A549 (cell line): ENCODE measurements around the gene ADAM12. TPM values are rescaled to one million over a fixed set of nuclear protein-coding genes. Genes with fewer than 3 reads are reported as not detected.

Experiments
- ATAC-seq, 2 experiments: fragments of 200-7000 bp in 1 of 2; fragments of >200 bp in 1 of 2; cut with Nextera tagmentation in 1 of 2; cut with Tn5 transposase in 1 of 2; 3 replicates each; pipeline versions ENCODE4 v1.8.0 to v1.9.1; 2018 to 2020; ENCODE audit warnings: mild to moderate bottlenecking in 1 of 2, moderate library complexity in 1 of 2
- CTCF ChIA-PET: fragments of 300-600 bp; sonication (Branson Sonifier 250); formaldehyde crosslinking; extraction: SDS; loops from one replicate; lab custom pipeline; 2021; ENCODE audit warnings: antibody characterized with exemption, inconsistent platforms; lab: Yijun Ruan, JAX
- POLR2A ChIA-PET: fragments of 350-600 bp; formaldehyde crosslinking; extraction: SDS; loops from one replicate; lab custom pipeline; 2021; ENCODE audit warnings: antibody characterized with exemption, inconsistent platforms; lab: Yijun Ruan, JAX
- DNase-seq, 2 experiments: peaks; one replicate each; pipeline versions ENCODE4 v3.0.0 to v3.0.0-alpha.2; 2011 to 2016; ENCODE audit warnings: low read depth in 1 of 2, low spot score in 1 of 2
- FAIRE-seq: peaks from 2 replicates; lab custom pipeline; 2011; peaks lifted over from hg19 to GRCh38; lab: Jason Lieb, UNC
- H3K27ac ChIP-seq, 2 experiments: fragments of >200 bp; sonication (Bioruptor Twin); formaldehyde crosslinking; 3 replicates each; pipeline ENCODE4 v1.5.1; 2016 to 2017
- H3K4me1 ChIP-seq: fragments of >200 bp; sonication (Bioruptor Twin); formaldehyde crosslinking; 3 replicates; pipeline ENCODE4 v1.6.1; 2016
- H3K4me2 ChIP-seq: fragments of >200 bp; sonication (Bioruptor Twin); formaldehyde crosslinking; 3 replicates; pipeline ENCODE4 v1.6.1; 2016
- H3K4me3 ChIP-seq: fragments of >200 bp; sonication (Bioruptor Twin); formaldehyde crosslinking; 3 replicates; pipeline ENCODE4 v1.5.1; 2016
- H3K9me3 ChIP-seq: fragments of >200 bp; sonication (Bioruptor Twin); formaldehyde crosslinking; 3 replicates; pipeline ENCODE4 v1.6.1; 2016
- BHLHE40 ChIP-seq: IDR thresholded peaks from 2 replicates; pipeline ENCODE4 v1.6.1; 2012; ENCODE audit warnings: low read depth, low read length, inconsistent platforms
- CBX2 ChIP-seq: fragments of 200-600 bp; sonication (generic); IDR thresholded peaks from 2 replicates; pipeline ENCODE4 v1.6.1; 2016; ENCODE audit warnings: low read depth, mild to moderate bottlenecking, borderline replicate concordance
- EHMT2 ChIP-seq: fragments of 200-600 bp; sonication (generic); IDR thresholded peaks from 2 replicates; pipeline ENCODE4 v1.6.1; 2016; ENCODE audit warnings: antibody characterized with exemption, low read depth, mild to moderate bottlenecking, moderate library complexity
- FOSL2 ChIP-seq, 2 experiments: fragments of 450-650 bp in 1 of 2; fragments of >200 bp in 1 of 2; sonication (Bioruptor Twin) in 1 of 2; formaldehyde crosslinking; IDR thresholded peaks; 2 replicates each; pipeline versions ENCODE4 v1.5.0 to v1.6.1; 2016 to 2020; ENCODE audit warnings: mild to moderate bottlenecking in 1 of 2, moderate library complexity in 1 of 2
- JUN ChIP-seq, 2 experiments: fragments of >200 bp; sonication (Bioruptor Twin); formaldehyde crosslinking; IDR thresholded peaks; 2 replicates in 1 of 2; 3 replicates in 1 of 2; pipeline ENCODE4 v1.6.1; 2016 to 2017
- KDM1A ChIP-seq: fragments of 200-600 bp; sonication (generic); IDR thresholded peaks from 2 replicates; pipeline ENCODE4 v1.6.1; 2016; ENCODE audit warnings: low read depth, mild to moderate bottlenecking
- KDM5A ChIP-seq: fragments of 200-600 bp; sonication (generic); IDR thresholded peaks from 2 replicates; pipeline ENCODE4 v1.6.1; 2016; ENCODE audit warnings: antibody characterized with exemption, mild to moderate bottlenecking
- NFE2L2 ChIP-seq: fragments of 150-350 bp; conservative IDR thresholded peaks from 2 replicates; pipeline ENCODE4 v1.6.1; 2014; ENCODE audit warnings: low read length
- POLR2AphosphoS2 ChIP-seq: conservative IDR thresholded peaks from 2 replicates; pipeline ENCODE4 v1.6.1; 2012; ENCODE audit warnings: low read length, improper control_type of control experiment, inconsistent platforms
- RARB ChIP-seq: fragments of 250-450 bp; sonication (Bioruptor Pico); IDR thresholded peaks from 2 replicates; pipeline ENCODE4 v1.8.0; 2021; ENCODE audit warnings: mild to moderate bottlenecking, moderate library complexity
- RFX5 ChIP-seq: fragments of 450-650 bp; IDR thresholded peaks from 2 replicates; pipeline ENCODE4 v1.7.1; 2014; ENCODE audit warnings: antibody characterized with exemption, mild to moderate bottlenecking, moderate library complexity
- ZC3H11A ChIP-seq: fragments of 450-650 bp; IDR thresholded peaks from 2 replicates; pipeline ENCODE4 v1.6.1; 2014; ENCODE audit warnings: antibody characterized with exemption, mild to moderate bottlenecking
- ZNF302 ChIP-seq: fragments of 250-450 bp; sonication (Bioruptor Pico); IDR thresholded peaks from 2 replicates; pipeline ENCODE4 v1.9.0; 2021; ENCODE audit warnings: inconsistent platforms, mild to moderate bottlenecking, moderate library complexity
- WGBS: methylation state at CpG from one replicate; pipeline ENCODE4 v1.1.6; 2017; ENCODE audit errors: missing lambda C conversion rate; 5-methylcytosine and 5-hydroxymethylcytosine counted together
- polyA plus RNA-seq, 4 experiments: library from polyadenylated mRNA; depleted of rRNA in 3 of 4; stranded (reverse); fragments of >200 nt; fragmentation: RNase III in 1 of 4; extraction: RNeasy Plus Mini Kit Qiagen cat#74134 plus additional on column Dnase treatment in 1 of 4; gene quantifications; 2 replicates in 3 of 4; 3 replicates in 1 of 4; pipeline ENCODE4 v1.2.3, GENCODE V29; 2011 to 2017
- TF ChIP-seq, protein P1 (sequence below): fragments of 450-650 bp; IDR thresholded peaks from 2 replicates; pipeline ENCODE4 v1.6.1; 2014; ENCODE audit warnings: antibody characterized with exemption
- TF ChIP-seq, protein P2 (sequence below): fragments of 150-350 bp; IDR thresholded peaks from 2 replicates; pipeline ENCODE4 v1.6.1; 2014; ENCODE audit warnings: low read depth, mild to moderate bottlenecking, low read length

Gene ADAM12
- polyA plus RNA-seq, 2 of the 4 experiments (the other 2 are of a cell fraction) = 1.6 to 4.8 TPM

DNA sequence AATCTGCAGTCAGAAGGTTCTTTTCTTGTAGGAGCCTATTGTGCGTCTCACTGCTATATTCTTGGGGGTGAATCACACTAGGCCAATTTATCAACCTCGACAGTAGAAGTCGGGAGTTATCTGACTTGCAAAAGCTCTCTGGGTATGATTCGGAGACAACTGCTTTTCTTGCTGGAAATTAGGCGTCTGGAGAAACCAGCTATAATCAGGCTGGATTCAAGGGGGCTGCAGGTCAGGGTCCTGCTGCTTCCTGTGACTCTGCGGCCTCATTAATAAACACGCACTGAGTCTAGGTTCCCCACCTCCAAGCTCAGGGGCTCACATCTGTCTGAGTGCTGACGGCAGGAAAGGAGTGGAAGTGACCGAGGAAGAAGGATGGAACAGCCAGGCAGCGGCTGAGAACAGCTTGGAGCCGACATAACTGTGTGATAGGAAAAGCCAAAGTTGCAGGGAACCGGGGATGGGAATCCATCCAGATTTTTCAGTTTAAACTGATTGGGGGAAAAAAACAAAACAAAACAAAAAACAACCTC, 307.3 kb downstream of the ADAM12 start:
- CTCF ChIA-PET = interaction anchor here (0.9 to 2.3 kb wide), 5 partner anchors 8 to 423 kb away, joined by 3 to 5 read pairs (median 4); no protein-coding TSS in a partner anchor
- no peak overlapping the region for H3K4me2 ChIP-seq
- no peak for DNase-seq
- H3K27ac ChIP-seq = peak overlapping the region in 1 of 2 experiments; percentile 37; a peak in 2 of 6 replicates
- WGBS = 61% methylated on average over 12 of the region's 12 CpGs
- H3K4me1 ChIP-seq = no peaks in the 10 kb centered on the region
- H3K4me3 ChIP-seq = no peak overlapping the region
- no peak for ATAC-seq
- 0 out of 3 replicates have a peak, but pooled peaks cover 2% of the 10 kb centered on the region for H3K9me3 ChIP-seq
- FAIRE-seq = no peak
- POLR2A ChIA-PET = interaction anchor here (1.1 kb wide), 1 partner anchor 19 kb away, joined by 4 read pairs; no protein-coding TSS in a partner anchor
- no peak for TF ChIP-seq RARB
- TF ChIP-seq RFX5 = no peak
- no peak for TF ChIP-seq NFE2L2
- TF ChIP-seq ZC3H11A = no peak

DNA sequence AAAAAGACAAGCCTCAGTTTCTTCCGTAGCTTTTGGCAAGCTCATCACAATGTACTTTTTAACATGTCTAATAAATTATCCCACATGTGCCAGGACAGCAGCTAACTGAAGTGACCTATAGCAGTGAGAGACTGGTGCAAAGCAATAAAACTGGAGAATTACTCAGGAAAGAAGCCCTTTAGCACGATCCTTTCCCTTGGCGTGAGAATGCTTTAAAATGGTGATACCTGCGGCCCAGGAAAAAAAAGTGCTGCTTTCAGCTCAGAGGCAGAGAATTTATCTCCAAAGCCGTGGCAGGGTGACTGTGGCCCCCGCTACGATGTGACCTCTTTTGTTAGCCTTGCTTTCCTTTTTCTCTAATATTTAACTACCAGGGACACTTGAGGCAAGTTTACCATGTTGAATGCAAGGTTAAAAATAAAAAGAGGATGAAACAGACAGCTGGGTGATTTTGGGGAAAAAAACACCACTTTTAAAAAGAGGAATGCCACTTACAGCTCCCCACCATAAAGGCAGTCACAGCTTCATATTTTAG, 307.9 kb downstream of the ADAM12 start:
- 74% methylated on average over 7 of the region's 7 CpGs for WGBS
- POLR2A ChIA-PET = interaction anchor here (1.1 kb wide), 1 partner anchor 18 kb away, joined by 4 read pairs; no protein-coding TSS in a partner anchor
- H3K9me3 ChIP-seq = 0 out of 3 replicates have a peak, but pooled peaks cover 2% of the 10 kb centered on the region
- DNase-seq = no peak
- CTCF ChIA-PET = interaction anchor here (0.9 to 1.1 kb wide), 4 partner anchors 8 to 424 kb away, joined by 3 to 4 read pairs (median 4); no protein-coding TSS in a partner anchor
- TF ChIP-seq ZNF302 (CRISPR knock-in tag) (no peak), FOSL2 (IDR thresholded peaks at IDR 0.05) (no peak), FOSL2 (CRISPR knock-in tag; IDR thresholded peaks at IDR 0.05) (no peak), POLR2AphosphoS2 (no peak)
- TF ChIP-seq, protein P1, sequence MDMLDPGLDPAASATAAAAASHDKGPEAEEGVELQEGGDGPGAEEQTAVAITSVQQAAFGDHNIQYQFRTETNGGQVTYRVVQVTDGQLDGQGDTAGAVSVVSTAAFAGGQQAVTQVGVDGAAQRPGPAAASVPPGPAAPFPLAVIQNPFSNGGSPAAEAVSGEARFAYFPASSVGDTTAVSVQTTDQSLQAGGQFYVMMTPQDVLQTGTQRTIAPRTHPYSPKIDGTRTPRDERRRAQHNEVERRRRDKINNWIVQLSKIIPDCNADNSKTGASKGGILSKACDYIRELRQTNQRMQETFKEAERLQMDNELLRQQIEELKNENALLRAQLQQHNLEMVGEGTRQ = no peak
- TF ChIP-seq, protein P2, sequence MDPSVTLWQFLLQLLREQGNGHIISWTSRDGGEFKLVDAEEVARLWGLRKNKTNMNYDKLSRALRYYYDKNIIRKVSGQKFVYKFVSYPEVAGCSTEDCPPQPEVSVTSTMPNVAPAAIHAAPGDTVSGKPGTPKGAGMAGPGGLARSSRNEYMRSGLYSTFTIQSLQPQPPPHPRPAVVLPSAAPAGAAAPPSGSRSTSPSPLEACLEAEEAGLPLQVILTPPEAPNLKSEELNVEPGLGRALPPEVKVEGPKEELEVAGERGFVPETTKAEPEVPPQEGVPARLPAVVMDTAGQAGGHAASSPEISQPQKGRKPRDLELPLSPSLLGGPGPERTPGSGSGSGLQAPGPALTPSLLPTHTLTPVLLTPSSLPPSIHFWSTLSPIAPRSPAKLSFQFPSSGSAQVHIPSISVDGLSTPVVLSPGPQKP = no peak
- TF ChIP-seq, all 56 proteins: peak for 0
- FAIRE-seq = no peak
- Histone ChIP-seq H3K27ac (peak overlapping the region in 1 of 2 experiments; percentile 37; a peak in 2 of 6 replicates), H3K4me3 (no peak overlapping the region), H3K4me1 (no peaks in the 10 kb centered on the region), H3K4me2 (no peak overlapping the region)
- ATAC-seq = no peak

DNA sequence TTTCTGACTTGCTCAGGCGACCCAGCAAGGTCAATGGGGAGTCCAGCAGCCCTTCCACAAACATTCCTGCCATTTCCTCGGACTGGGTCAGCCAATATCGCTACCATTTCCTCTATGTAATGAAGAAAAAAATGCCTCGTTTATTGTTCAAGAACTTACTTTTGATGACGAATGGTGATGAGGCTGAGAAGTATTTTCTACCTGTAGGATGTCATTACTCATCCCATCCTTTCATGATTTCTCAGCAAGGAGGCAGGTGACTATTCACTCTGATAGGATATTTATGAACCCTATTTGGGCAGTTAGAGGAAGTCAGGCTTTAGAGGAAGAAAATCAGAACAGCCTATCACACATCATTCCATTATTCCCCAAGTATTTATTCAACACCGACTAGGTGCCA, 313.3 kb downstream of the ADAM12 start:
- POLR2A ChIA-PET = no interaction called here
- FAIRE-seq = no peak

DNA sequence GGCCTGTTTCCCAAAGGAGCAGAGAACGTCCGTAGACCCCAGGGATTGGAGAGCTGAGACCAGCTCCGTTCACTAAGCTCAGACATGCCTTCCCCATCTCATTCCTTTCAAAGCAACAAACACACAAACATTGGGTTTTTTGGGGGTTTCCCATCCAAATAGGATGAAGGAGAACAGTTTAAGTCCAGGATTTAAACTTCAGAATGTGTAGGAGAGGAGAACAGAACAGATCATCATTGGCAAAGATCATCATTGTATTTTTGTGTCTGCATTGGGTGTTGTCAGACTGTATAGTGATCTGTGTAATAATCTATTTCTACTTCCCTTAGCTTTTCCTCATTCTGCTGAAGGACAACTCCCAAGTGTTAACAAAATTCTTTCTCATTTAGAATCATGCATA, 314.0 kb downstream of the ADAM12 start:
- H3K4me1 ChIP-seq = no peaks in the 10 kb centered on the region
- no peak for ATAC-seq
- no peak overlapping the region for H3K4me2 ChIP-seq
- ChIA-PET POLR2A (no interaction called here), CTCF (interaction anchor here (0.7 to 1.7 kb wide), 2 partner anchors 8 to 14 kb away, joined by 3 to 5 read pairs; no protein-coding TSS in a partner anchor)
- H3K4me3 ChIP-seq = no peak overlapping the region
- no peak overlapping the region for H3K27ac ChIP-seq
- no peak for FAIRE-seq
- no peak for DNase-seq
- 0 out of 3 replicates have a peak, but pooled peaks cover 2% of the 10 kb centered on the region for H3K9me3 ChIP-seq
- WGBS = 67% methylated on average over 3 of the region's 3 CpGs
- TF ChIP-seq KDM1A (no peak), CBX2 (no peak), EHMT2 (no peak)

More for the DNA sequence above, 313.3 kb downstream of the ADAM12 start:
- TF ChIP-seq POLR2AphosphoS2 = no peak
- no peak for TF ChIP-seq KDM5A
- TF ChIP-seq JUN (IDR thresholded peaks at IDR 0.05) = no peak
- no peak for TF ChIP-seq ZC3H11A
- no peak for TF ChIP-seq BHLHE40
- TF ChIP-seq, all 56 proteins: peak for 0
- WGBS = 38% methylated on average over 6 of the region's 6 CpGs
- Histone ChIP-seq H3K4me2 (no peak overlapping the region), H3K9me3 (0 out of 3 replicates have a peak, but pooled peaks cover 2% of the 10 kb centered on the region), H3K4me3 (no peak overlapping the region), H3K4me1 (no peaks in the 10 kb centered on the region), H3K27ac (no peak overlapping the region)
- DNase-seq (no peak), ATAC-seq (no peak)
- CTCF ChIA-PET = interaction anchor here (1.5 to 1.7 kb wide), 2 partner anchors 9 kb away, joined by 5 read pairs; no protein-coding TSS in a partner anchor
